Activated T-cell treated with anti-CD3 and anti-CD28 coated beads for 4 hours (primary cell): ENCODE results near the gene COL4A4.
"Not testable (repeated sequence)": the region's sequence is repeated elsewhere in the genome, so short reads cannot be mapped to it uniquely, and the experiment has no call there.

Experiments
- DNase-seq: peaks from one replicate; pipeline ENCODE4 v3.0.0-alpha.2; 2020

COL4A4 gene

DNA sequence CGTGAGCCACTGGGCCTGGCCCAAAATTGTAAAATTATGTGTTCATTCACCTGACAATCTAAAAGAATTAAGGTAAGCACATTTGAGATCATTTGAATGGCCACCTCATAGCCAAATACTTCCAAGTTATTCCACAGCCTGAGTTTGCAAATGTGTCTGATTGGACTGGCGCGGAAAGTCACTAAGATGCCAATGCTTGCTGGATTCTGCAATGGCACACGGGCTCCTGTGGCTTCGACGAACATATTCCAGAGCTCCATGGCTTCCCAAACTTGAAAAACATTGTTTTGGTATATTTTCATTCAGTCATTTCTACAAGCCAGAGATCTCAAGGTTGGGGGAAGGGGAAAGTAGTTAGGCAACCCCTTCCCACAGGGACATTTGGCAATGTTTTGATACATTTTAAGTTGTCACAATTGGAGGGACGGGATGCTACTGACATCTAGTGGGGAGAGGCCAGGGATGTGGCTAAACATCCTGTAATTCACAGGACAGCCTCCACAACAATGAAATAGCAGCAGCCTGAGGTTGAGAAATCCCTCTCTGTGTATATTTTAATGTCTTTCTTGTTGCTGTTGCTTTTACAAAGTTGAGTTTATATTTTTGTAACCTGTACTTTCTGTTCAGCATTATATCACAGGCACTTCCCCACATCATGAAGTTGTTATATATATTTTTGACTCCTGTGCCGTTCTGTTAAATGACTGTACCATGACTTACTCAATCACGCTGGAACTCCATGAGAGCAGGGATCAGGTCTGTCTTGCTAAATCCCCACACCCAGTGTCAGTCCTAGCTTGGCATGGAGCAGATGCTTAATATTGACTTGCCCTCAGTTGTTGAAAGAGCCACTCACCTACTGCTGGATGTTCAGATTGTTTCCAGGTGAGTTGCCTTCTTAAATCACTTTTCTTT is 56.9 kb downstream of the COL4A4 start:
- DNase-seq = peak; percentile 6

DNA sequence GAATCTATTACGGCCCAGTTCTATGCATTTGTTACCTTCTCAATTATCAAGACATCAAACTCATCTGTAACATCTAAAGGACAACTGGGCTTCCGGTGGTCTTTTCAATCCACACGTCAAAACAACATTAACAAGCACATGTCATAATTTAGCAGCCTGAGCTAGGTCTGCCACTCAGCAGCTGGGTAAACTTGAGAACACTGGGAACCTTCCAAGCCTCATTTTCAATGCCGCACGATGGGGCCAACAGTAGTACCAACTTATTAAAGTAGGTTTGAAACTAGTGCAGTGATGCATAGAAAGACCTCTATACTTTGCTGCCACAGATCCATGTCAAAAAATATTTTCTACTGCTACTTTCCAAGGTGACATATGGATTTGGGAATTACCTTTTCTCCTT is 60.4 kb downstream of the COL4A4 start:
- no peak for DNase-seq

DNA sequence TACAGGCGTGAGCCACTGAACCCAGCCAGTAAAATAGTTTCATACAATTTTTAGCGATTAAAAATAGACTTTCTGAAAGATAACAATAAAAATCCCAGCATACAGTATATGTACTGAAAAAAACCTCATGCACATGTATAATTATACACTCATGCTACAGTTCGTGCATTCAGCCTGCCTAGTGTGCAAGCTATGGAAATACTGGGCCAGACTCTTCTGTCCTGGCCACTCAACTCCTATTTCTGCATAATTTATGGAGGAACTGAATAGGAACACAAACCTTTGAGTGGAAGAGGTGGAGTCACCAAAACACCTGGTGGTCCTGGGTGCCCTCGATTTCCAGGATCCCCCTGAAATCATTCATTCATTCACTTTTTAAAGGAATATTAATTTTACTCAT is 64.7 kb downstream of the COL4A4 start:
- DNase-seq = no peak

DNA sequence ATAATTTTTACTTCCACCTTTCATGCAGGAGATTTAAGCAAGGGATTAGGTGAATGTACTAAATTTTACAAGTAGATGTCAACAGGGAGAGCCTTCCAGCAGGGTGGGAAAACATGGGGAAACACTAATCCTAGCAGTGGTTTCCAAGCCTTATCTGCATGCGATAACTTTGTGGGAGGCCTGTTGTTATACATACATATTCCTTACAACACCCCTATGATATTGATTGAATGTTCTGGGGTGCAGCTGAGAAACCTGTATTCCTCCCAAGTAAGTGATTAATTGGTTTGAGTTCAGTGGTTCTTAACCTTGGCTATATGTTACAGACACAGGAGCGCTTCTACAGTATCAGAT is 65.9 kb downstream of the COL4A4 start:
- DNase-seq = no peak

DNA sequence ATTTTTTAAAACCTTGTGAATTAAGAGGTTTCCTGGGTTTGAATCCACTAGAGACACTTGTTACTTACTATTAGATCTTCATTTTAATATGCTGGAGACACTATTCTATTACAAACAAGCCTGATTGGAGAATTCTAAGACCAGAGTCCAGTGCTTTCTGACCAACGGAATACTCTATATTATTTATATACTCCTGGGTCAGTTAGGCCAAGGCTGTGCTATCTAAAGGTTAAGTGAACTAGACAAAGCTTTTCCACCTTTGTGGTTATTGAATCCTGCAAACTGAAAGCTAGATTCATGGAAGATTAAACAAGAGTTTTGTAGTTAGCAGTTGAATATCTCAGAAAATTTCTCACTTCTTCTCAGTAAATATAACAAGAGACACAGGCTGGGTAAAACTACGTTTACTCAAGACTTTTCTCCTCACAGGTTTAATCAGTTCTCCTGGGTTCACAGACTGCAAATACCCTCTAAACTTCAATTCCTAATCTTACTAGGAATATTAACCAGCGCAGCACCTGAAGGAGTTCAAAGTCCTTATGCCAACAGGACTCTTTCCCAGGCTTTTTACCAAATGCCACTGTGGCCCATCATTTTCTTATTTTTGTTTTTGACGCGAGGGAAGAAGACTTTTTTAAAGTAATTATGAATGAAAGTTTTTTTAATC is 66.4 kb downstream of the COL4A4 start:
- DNase-seq = no peak

DNA sequence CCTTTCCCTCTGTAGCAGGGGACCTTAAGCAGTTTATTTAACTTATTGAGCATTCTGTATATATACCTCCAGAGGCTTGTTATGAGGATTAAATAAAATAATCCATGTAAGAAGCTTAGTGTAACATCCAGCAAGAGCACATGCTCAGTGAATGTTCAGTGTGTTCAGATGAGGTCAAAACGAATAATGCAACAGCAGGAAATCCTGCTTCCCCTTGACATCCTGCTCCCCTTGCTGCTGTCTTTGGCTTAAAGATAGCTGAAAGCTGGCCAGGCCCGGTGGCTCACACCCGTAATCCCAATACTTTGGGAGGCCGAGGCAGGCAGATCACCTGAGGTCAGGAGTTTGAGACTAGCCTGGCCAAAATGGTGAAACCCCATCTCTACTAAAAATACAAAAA is 68.7 kb downstream of the COL4A4 start:
- DNase-seq = no peak

DNA sequence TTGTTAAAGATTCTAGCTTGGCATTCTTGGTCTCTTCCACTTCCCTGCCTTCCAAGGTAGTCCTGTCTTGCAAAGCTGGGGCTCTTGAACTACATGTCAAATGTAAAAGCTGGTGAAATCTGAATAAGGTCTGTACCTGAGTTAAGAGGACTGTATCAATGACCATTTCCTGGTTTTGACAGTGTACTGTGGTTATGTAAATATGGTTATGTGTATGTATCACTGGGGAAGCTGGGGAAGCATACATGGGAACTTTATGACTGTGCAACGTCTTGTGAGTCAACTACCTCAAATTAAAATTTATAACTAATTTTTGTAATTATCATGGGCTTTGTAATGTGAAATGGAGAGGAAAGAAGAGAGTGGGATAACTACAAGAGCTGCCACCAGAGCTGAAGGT is 81.7 kb downstream of the COL4A4 start:
- DNase-seq = no peak

DNA sequence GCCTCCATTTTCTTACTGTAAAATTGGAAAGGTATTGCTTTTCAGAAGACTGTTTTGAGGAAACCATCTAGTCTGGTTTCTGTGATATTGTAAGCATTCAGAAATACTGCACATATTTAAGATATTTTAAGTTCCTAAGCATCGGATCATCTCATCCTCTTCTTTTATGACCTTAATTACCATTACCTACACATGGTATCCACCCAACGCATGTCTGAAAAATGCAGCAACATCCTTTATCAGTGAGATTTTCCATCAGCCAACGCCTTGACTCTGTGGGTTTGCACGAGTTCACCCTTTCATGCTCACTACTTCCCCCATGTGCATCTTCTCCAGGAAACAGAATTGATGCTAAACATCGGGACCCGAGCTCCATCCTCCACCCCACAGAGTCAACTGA is 84.3 kb downstream of the COL4A4 start:
- no peak for DNase-seq

DNA sequence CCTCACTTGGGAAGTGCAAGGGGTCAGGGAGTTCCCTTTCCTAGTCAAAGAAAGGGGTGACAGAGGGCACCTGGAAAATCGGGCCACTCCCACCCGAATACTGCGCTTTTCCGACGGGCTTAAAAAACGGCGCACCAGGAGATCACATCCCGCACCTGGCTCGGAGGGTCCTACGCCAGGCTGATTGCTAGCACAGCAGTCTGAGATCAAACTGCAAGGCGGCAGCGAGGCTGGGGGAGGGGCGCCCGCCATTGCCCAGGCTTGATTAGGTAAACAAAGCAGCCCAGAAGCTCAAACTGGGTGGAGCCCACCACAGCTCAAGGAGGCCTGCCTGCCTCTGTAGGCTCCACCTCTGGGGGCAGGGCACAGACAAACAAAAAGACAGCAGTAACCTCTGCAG is 98.9 kb downstream of the COL4A4 start:
- not testable (repeated sequence) for DNase-seq

DNA sequence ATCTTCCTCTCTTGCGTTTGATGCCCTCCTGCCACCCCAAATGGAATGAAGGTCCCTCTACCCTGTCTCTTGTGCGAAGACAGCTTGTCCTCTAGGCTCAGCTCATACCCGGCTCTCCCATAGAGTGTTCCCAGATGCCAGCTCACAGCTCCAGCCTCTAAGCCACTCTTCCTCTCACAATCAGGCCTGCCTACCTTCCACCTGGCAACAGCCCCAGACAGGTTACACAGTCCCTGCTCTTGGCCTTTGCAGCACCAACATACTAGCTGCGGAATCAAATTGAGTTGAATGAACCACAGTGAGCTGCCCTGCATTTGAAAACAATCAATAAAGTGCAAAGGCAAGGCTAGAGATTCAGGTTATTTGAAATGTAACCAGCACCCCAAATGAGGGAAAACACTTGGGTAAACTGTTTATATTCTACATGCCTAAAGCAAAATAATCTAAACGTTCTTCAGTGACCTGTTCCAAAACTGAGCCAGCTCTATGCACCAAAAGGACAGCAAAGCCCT is 105.1 kb downstream of the COL4A4 start:
- no peak for DNase-seq

DNA sequence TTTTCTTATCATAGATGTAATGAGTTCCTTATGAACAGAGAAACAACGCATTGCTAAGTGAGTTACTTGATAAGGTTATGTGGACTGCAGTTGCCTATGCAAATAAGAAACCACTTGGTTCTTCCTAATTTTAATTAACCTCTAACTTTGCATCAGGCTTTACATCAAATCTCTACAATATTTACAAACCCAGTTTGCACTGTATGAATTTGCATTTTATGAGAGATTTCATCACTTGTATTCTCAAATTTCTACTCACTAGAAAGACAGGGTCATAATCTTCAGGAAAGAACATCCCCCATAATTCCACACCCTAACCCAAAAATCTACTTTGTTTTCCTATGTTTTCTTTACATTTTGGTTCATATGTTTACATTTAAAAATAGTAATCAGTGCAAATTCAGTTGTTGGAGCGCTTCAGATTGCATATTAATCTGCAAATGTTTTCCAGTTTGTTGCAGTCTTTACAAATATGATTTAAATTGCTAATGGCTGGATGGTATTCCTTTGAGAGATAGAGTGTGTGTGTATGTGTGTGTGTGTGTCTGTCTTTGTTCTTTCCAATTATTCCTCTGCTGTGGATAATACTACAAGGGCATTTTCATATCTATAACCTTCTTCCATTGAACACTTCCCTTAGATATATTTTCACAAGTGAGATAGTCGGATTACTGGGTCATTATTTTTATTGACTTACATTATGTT is 106.1 kb downstream of the COL4A4 start:
- no peak for DNase-seq

DNA sequence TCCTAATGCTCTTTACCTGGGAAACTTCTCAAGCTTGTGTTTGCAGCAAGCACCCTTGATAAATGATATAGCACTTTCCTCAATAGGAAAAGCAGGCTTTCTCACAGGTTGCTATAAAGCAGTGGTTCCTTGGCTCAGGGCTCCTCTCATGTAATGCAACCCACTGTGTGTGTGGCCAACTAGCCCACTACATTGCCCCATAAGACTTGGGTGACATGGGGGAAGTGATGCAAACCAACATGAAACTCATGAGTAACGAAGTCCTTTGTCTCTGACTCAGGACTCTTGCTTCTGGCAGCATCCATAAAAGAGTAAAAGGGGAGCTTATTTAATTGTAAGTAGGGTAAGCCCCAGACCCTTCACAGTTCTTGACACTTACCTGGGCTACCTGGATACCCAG is 106.9 kb downstream of the COL4A4 start:
- DNase-seq = no peak

DNA sequence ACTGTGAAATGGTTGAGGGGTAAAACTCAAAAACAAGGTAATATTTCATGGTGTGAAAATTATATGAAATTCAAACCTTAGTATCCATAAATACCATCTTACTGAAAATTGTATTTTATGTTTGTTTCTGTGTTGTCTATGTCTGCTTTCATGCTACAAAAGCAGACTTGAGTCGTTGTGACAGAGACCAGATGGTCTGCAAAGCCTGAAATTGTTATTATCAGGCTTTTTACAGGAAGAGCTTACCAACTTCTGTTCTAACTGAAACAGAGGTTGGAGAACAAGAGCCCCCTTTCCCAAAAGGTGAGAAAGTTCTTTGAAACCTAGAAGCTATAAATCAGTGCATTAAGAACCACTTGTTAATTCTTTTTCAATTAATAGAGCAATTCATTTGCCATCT is 110.0 kb downstream of the COL4A4 start:
- no peak for DNase-seq

DNA sequence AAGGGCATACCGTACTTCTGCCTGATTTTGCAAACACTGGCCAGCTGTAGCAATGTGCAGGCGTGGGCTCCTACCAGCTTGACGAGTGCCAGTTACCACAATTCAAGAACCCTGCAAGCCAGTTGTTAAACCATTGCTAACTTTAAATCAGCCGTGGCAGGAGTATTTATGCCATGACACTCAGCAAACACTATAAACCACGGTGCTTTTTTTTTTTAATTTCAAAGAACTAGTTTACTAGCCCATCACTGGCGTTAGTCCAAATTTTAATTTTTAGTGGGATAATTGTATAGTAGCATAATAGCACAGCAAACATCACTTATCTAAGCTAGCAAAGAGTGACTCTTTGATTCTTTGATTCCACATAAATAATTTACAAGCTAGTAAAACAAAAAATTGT is 111.1 kb downstream of the COL4A4 start:
- no peak for DNase-seq

DNA sequence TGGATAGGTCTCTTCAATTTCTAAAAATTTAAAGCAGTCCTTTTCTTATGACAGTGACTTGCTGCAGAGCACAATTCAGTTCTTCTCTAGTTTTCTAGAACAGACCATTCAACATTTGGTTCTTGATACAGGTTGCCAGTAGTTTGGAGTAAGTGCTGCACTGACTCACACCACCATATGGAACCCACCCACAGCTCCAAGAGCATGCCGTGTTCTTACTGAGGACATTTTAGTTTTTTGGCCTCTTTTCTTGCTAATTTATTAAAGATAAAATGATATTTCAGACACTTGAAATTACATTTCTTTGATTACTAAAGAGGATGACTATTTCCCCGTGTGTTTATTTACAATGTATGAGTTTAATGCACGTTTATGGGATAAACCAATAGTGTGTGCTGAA is 120.0 kb downstream of the COL4A4 start:
- DNase-seq = no peak

DNA sequence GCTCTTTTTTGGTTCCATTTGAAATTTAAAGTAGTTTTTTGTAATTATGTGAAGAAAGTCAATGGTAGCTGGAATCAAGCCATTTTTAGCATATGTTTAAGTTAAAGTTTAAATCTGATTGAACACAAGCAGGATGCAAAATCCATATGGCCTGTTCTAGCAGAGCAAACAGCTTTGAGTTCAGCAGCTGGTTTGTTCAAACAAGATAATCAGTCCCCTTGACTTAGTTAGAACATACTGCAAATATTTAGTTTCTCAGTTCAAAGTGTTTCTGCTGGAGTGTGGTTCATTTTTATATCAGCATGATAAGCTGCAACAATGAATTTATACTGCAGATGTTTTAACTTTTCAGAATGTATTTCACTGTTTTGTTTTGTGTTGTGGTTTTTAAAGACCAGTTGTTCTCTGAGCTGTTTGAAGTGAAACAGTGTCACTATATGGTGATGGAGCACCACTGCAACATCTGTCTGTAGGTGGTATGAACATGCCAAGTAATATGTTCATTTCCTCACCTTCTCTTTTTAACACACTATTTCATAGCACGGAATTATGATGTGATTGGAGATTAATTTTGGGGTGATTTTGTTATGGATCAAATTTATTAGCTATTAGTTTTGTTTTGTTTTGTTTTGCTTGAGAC is 125.3 kb downstream of the COL4A4 start:
- no peak for DNase-seq

DNA sequence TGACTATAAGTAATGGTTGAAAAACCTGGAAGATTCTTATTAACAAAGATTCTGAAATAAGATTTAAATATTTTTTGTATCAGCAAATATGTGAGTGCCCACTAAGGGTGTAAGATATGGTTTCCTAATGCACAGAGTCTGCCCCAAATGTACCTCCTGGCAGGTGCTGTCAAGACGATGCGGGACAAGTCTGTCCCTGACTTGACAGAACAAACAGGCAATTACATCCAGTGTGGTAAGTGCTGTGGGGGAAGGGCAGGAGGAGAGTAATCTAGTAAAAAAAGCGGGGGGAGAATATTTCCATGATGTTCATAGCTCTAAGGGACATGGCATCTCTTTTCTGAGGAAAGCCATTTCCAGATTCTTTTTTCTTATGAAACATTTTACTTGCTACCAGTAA is 127.5 kb downstream of the COL4A4 start:
- no peak for DNase-seq

DNA sequence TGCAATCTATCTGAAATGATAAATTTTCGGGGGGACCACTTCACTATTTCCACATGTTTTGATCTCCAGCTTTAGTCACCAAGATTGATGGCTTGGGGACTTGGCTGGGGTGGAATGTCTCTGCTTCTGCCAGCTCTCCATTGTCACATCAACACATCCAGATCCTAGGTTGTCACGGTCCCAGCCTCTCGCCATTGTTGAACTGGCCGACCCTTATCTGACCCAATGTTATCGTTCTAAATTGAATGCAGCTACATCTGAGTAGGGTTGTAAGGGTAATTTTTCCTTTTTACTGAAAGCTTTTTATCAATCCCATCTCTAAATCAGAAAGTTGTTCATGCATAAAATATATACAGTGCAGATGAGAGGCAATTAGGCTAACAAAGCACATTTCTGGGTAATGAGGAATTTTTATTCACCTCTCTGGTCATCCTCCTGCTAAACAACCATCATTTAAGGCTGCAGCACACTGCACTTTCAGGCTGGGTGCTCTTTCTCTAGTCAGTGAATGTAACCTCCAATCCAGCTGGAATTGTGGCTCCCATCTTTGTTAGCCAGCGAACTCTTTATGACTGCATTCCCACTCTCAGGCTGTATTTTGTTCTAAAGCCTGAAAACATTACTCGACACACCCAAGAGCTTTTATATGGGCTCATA is 128.2 kb downstream of the COL4A4 start:
- DNase-seq = no peak

DNA sequence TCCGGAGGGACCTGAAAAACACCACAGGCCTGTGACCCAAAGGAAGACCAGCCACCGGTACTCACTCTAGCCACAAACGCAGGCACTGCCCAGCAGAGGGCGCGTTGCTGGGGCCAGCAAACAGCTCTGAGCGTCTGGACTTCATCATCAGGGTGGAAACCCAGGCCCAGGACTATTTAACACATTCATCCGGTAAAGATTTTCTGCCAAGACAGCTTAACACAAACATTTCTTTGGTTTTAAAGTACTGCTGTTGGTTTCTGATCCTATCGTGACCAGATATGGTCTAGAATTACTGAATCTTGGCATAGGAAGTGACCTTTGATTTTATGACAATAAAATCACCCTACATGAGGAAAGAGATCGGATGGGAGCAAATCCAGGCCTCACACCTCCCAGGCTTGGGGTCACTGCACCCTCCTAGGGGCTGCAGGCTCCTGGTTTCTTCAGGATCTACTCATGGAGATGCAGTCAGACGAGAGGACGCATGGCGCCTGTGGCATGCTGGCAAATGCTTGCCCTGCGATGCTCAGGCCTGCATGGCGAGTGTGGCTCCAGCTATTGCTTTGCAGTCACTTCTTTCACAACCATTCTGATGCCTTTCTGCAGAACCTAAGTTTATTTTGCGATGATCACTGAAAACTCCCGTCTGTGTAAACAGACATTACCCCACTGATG is 130.4 kb downstream of the COL4A4 start:
- no peak for DNase-seq

DNA sequence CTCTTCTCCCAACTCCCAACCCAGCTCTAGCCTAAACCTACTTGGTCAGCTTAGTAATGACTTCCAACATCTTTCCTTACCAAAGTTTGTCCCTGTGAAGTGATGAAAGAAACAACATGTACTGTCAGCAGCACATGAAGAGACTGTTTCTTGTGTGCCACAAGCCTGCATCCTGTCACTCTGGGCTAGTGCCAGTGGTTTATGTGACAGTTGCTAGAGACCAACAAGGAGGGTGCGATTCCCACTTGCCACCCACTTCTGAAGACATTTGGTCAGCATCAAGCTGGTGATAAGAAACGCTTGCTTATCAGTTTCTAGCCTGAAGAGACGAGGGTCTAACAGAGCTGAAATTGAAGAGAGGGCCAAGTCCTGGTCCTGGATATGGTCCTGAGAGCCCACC is 132.6 kb downstream of the COL4A4 start:
- DNase-seq = no peak

DNA sequence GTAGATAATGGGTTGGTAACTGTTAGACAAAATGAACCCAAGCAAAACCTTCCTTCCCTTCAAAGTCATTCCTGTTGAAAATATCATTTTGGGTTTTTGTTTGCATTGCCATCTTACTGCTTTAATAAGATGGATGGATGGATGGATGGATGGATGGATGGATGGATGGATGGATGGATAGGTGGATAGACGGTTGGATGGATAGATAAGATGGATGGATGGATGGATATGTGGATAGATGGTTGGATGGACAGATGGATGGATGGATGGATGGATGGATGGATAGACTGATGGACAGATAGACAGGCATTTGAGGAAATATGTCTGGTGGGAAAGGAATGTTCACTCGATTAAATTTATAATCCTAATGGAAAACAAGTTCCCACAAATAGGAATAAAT is 133.2 kb downstream of the COL4A4 start:
- DNase-seq = no peak
